PC-9 (cell line): ENCODE data around the gene H3-3A. TPM values are rescaled to one million over a fixed set of nuclear protein-coding genes. Genes with fewer than 3 reads are reported as not detected.

ENCODE experiments used
- Bru-seq: library from RNA; stranded (reverse); fragments of 400-500 nt; gene quantifications from one replicate; lab custom pipeline; 2021; lab: Mats Ljungman, UMichigan
- BruChase-seq, 2 experiments: library from RNA; stranded (reverse); fragments of 400-500 nt; gene quantifications; one replicate each; lab custom pipeline; 2021; lab: Mats Ljungman, UMichigan
- BruUV-seq: library from RNA; stranded (reverse); fragments of 400-500 nt; replicated peaks from 2 replicates; lab custom pipeline; 2021; lab: Mats Ljungman, UMichigan
- CTCF ChIA-PET: fragments of 300-600 bp; sonication (Branson Sonifier 250); formaldehyde crosslinking; loops from one replicate; lab custom pipeline; 2022; ENCODE audit warnings: antibody characterized with exemption; lab: Charles Lee
- POLR2A ChIA-PET: fragments of 300-600 bp; sonication (Branson Sonifier 250); formaldehyde crosslinking; loops from one replicate; lab custom pipeline; 2022; ENCODE audit warnings: antibody characterized with exemption; ENCODE audit not compliant: unreplicated experiment; lab: Charles Lee
- DNase-seq, 2 experiments: peaks; one replicate each; pipeline versions ENCODE4 v3.0.0 to v3.0.0-alpha.2; 2015 to 2022; ENCODE audit warnings: mixed read lengths in 1 of 2
- H2AFZ ChIP-seq: fragments of 200-600 bp; sonication (generic); 2 replicates; pipeline ENCODE4 v1.8.1; 2017; ENCODE audit warnings: antibody characterized with exemption
- H3F3A ChIP-seq: fragments of 200-600 bp; sonication (generic); 2 replicates; pipeline ENCODE4 v1.8.1; 2017; ENCODE audit warnings: antibody characterized with exemption, mild to moderate bottlenecking, low read depth; ENCODE audit not compliant: insufficient read depth
- H3K27ac ChIP-seq: fragments of 200-600 bp; sonication (generic); 2 replicates; pipeline ENCODE4 v1.6.1; 2016; ENCODE audit warnings: mixed run types
- H3K27me3 ChIP-seq: fragments of 200-600 bp; sonication (generic); 2 replicates; pipeline ENCODE4 v1.6.1; 2016; ENCODE audit warnings: low read depth, mixed run types; ENCODE audit not compliant: insufficient read depth
- H3K36me3 ChIP-seq: fragments of 200-600 bp; sonication (generic); 2 replicates; pipeline ENCODE4 v1.6.1; 2016; ENCODE audit warnings: low read depth, mixed run types
- H3K4me1 ChIP-seq: fragments of 200-600 bp; sonication (generic); replicated peaks from 2 replicates; pipeline ENCODE4 v1.6.1; 2016; ENCODE audit warnings: mixed run types; ENCODE audit not compliant: insufficient read depth
- H3K4me2 ChIP-seq: fragments of 200-600 bp; sonication (generic); 2 replicates; pipeline ENCODE4 v1.6.1; 2017; ENCODE audit warnings: mixed run types
- H3K4me3 ChIP-seq: fragments of 200-600 bp; sonication (generic); 2 replicates; pipeline ENCODE4 v1.6.1; 2016; ENCODE audit warnings: mixed run types
- H3K79me2 ChIP-seq: fragments of 200-600 bp; sonication (generic); 2 replicates; pipeline ENCODE4 v1.6.1; 2017; ENCODE audit warnings: low read depth, mixed run types
- H3K9me2 ChIP-seq: fragments of 200-600 bp; sonication (generic); 2 replicates; pipeline ENCODE4 v1.8.1; 2017; ENCODE audit warnings: mild to moderate bottlenecking; ENCODE audit not compliant: insufficient read depth
- H3K9me3 ChIP-seq: fragments of 200-600 bp; sonication (generic); 2 replicates; pipeline ENCODE4 v1.8.1; 2016; ENCODE audit warnings: low read depth; ENCODE audit not compliant: insufficient read depth
- H4K20me1 ChIP-seq: fragments of 200-600 bp; sonication (generic); 2 replicates; pipeline ENCODE4 v1.8.1; 2017; ENCODE audit not compliant: insufficient read depth
- EZH2 ChIP-seq: fragments of 200-600 bp; sonication (generic); IDR thresholded peaks from 2 replicates; pipeline ENCODE4 v1.8.0; 2017; ENCODE audit warnings: antibody characterized with exemption, low read depth
- intact Hi-C: fragments of 100-400 bp; cut with micrococcal nuclease; formaldehyde crosslinking; loops from one replicate; pipeline ENCODE4 v1.10.0; 2022; ENCODE audit not compliant: unreplicated experiment
- long read RNA-seq: library from polyadenylated mRNA; stranded (forward); transcript quantifications from one replicate; pipeline ENCODE4 v2.0.0, GENCODE V29; 2022
- total RNA-seq: library from RNA; stranded (reverse); gene quantifications from 2 replicates; pipeline ENCODE4 v1.2.3, GENCODE V29; 2021
- TF ChIP-seq, protein P1 (sequence below): fragments of 200-600 bp; sonication (generic); conservative IDR thresholded peaks from 2 replicates; pipeline ENCODE4 v1.6.1; 2017; ENCODE audit warnings: mixed run types, antibody characterized with exemption, mild to moderate bottlenecking, moderate library complexity

H3-3A gene
- total RNA-seq (404 and 584 TPM in 2 replicates), Bru-seq, nascent RNA (percentile 97 among the genes with signal in this experiment), BruChase-seq, experiment 1, labeled RNA remaining after a 2-hour chase (percentile 89 among the genes with signal in this experiment), BruChase-seq, experiment 2, labeled RNA remaining after a 6-hour chase (percentile 95 among the genes with signal in this experiment)
- long read RNA-seq, transcript H3F3A-203 (4 exons, 1,088 nt), result major isoform, 540 of 582 reads
- long read RNA-seq, partial matches to known transcripts, result 5 of 582 reads
- long read RNA-seq, other reads (novel, unspliced or antisense), result 34 of 582 reads

DNA sequence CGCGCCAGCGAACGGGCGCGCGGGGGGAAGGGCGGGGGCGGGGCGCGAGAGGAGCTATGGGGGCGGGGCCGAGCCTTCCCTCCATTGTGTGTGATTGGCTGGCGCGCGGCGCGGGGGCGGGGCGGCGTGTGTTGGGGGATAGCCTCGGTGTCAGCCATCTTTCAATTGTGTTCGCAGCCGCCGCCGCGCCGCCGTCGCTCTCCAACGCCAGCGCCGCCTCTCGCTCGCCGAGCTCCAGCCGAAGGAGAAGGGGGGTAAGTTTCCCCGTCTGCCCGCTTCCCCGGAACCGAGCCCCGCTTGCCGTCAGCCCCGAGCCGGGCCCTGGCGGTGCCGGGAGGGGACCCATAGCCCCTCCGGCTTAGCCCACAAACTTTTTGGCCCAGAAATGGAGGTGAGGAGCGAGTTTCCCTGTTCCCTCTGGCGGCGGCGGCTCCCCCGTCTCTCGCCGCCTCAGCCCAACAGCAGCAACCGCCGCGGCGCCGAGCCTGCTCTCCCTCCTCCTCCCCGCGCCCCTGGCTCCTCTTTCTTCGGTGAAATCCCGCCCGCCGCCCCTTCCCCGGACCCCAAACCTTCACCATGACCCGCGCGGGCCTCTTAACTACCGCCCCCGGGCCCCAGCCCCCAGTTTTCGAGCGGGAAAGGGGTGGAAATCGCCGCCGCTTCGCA lies at the start of gene H3-3A:
Gene H3-3A, plus strand, starts transcription at position 159 of the 666 bp plus-strand sequence. CDS start 1,636 bp downstream, outside the sequence.
- DNase-seq, result peak; percentile 78 to 99
- CTCF ChIA-PET, result interaction anchor here (0.6 to 2.4 kb wide), 8 partner anchors 10 to 635 kb away, joined by 3 to 12 read pairs (median 4); partner anchors contain the start of gene LBR

DNA sequence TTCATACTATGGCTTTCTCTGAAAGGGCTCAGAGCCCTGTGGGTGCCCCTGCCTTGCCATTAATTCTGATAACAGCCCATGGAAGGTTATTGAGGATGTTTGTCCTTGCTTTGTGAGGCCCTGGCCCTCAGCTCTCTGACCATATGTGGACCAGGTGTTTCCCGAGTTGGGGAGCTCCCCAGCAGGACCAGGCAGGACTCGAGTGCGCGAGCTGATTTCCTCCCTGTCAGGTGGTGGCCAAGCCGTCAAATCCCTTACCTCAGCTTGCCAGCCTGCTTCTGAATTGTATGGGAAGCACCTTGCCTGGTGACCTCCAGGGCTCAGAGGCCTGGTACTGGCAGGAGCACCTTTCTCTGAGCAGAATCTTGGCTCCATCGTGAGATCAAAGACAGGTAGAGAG lies 45.4 kb upstream of the H3-3A start:
- Histone ChIP-seq H3K79me2 (no peaks in the 10 kb centered on the region), H3K4me2 (no peak overlapping the region), H3K9me3 (no peaks in the 10 kb centered on the region), H2AFZ (no peak overlapping the region), H3K27me3 (no peaks in the 10 kb centered on the region), H3K9me2 (no peaks in the 10 kb centered on the region), H3K4me1 (no peaks in the 10 kb centered on the region), H3K27ac (no peak overlapping the region), H3K36me3 (no peaks in the 10 kb centered on the region), H4K20me1 (no peaks in the 10 kb centered on the region), H3K4me3 (no peak overlapping the region), H3F3A (no peaks in the 10 kb centered on the region)
- no peak for DNase-seq
- ChIA-PET CTCF (no interaction called here), POLR2A (no interaction called here)
- intact Hi-C loops, result no loop called here
- no TSS peak for BruUV-seq
- TF ChIP-seq, protein P1, sequence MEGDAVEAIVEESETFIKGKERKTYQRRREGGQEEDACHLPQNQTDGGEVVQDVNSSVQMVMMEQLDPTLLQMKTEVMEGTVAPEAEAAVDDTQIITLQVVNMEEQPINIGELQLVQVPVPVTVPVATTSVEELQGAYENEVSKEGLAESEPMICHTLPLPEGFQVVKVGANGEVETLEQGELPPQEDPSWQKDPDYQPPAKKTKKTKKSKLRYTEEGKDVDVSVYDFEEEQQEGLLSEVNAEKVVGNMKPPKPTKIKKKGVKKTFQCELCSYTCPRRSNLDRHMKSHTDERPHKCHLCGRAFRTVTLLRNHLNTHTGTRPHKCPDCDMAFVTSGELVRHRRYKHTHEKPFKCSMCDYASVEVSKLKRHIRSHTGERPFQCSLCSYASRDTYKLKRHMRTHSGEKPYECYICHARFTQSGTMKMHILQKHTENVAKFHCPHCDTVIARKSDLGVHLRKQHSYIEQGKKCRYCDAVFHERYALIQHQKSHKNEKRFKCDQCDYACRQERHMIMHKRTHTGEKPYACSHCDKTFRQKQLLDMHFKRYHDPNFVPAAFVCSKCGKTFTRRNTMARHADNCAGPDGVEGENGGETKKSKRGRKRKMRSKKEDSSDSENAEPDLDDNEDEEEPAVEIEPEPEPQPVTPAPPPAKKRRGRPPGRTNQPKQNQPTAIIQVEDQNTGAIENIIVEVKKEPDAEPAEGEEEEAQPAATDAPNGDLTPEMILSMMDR, result no peak
- TF ChIP-seq EZH2, result no peak

More for the DNA sequence above, at the start of gene H3-3A:
- peaks cover 51% of the 10 kb centered on the region for H3K79me2 ChIP-seq
- peak within 1 kb of the TSS; percentile 94 for H3K27ac ChIP-seq
- H3K27me3 ChIP-seq, result no peaks in the 10 kb centered on the region
- H4K20me1 ChIP-seq, result peaks cover 34% of the 10 kb centered on the region
- POLR2A ChIA-PET, result interaction anchor here (0.5 to 1.0 kb wide), 25 partner anchors 23 to 637 kb away, joined by 3 to 47 read pairs (median 5); partner anchors contain the start of genes LBR, PYCR2, SDE2 and SRP9
- peak within 1 kb of the TSS; percentile 95 for H3K4me3 ChIP-seq
- H3F3A ChIP-seq, result peaks cover 38% of the 10 kb centered on the region
- intact Hi-C loops, result loop anchor here (1.0 to 10.0 kb wide), 9 partner anchors 48 to 635 kb away; partner anchors contain the start of genes LBR, PARP1, SDE2 and TMEM63A
- H2AFZ ChIP-seq, result peak within 1 kb of the TSS; percentile 93
- peaks cover 23% of the 10 kb centered on the region for H3K4me1 ChIP-seq
- TF ChIP-seq, protein P1, result 0 out of 2 replicates have a peak, but pooled peaks have one; percentile 11
- no peak for TF ChIP-seq EZH2
- BruUV-seq, result no TSS peak
- H3K9me3 ChIP-seq, result no peaks in the 10 kb centered on the region
- H3K9me2 ChIP-seq, result no peaks in the 10 kb centered on the region
- H3K36me3 ChIP-seq, result peaks cover 28% of the 10 kb centered on the region
- H3K4me2 ChIP-seq, result peak within 1 kb of the TSS; percentile 83

DNA sequence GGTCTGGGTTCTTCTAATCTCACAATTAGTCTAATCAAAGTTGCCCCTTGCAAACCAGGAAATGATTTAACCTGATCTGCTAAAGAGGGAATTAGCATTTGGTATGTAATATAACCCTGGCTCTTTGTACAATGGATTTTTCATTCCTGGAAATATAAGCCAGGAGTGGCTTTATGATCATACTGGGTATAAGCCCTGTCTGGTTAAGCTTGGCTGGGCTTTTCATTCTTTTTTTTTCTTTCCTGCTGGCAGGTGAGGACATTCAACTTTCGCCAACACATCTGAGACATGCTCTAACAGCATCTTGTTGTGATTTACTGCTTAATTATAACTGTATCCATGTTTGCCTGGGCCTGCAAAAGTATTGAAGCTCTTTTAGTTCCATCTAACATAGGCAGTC lies 42.9 kb upstream of the H3-3A start:
- Histone ChIP-seq H3K27me3 (no peaks in the 10 kb centered on the region), H4K20me1 (no peaks in the 10 kb centered on the region), H2AFZ (no peak overlapping the region), H3K4me1 (no peaks in the 10 kb centered on the region), H3K27ac (no peak overlapping the region), H3K4me2 (no peak overlapping the region), H3K4me3 (no peak overlapping the region), H3K79me2 (no peaks in the 10 kb centered on the region), H3K36me3 (no peaks in the 10 kb centered on the region), H3F3A (no peaks in the 10 kb centered on the region), H3K9me3 (no peaks in the 10 kb centered on the region), H3K9me2 (no peaks in the 10 kb centered on the region)
- BruUV-seq, result no TSS peak
- ChIA-PET CTCF (interaction anchor here (0.7 kb wide), 1 partner anchor 10 kb away, joined by 21 read pairs; no protein-coding TSS in a partner anchor), POLR2A (interaction anchor here (0.5 kb wide), 1 partner anchor 43 kb away, joined by 3 read pairs; the partner anchor contains the start of gene H3-3A)
- no peak for TF ChIP-seq EZH2
- TF ChIP-seq, protein P1, result no peak
- intact Hi-C loops, result no loop called here
- DNase-seq, result no peak
